GM12878 (cell line): ENCODE data around the gene FGD6. TPM values are rescaled to one million over a fixed set of nuclear protein-coding genes. Genes with fewer than 3 reads are reported as not detected.

ENCODE experiments used
- ASH2L ChIP-seq: fragments of 300-600, 200-600 bp; sonication (generic); IDR thresholded peaks from 2 replicates; pipeline ENCODE4 v1.6.1; 2017; ENCODE audit warnings: low read depth, mild to moderate bottlenecking, borderline replicate concordance
- ATF3 ChIP-seq: IDR thresholded peaks from 2 replicates; pipeline ENCODE4 v1.6.1; 2011; ENCODE audit warnings: low read depth, mild to moderate bottlenecking, low read length, moderate library complexity, borderline replicate concordance; ENCODE audit errors: extremely low read depth
- CREM ChIP-seq: IDR thresholded peaks from 2 replicates; pipeline ENCODE4 v1.6.1; 2014; ENCODE audit warnings: antibody characterized with exemption, low read depth
- E2F8 ChIP-seq: fragments of 450-650 bp; IDR thresholded peaks from 2 replicates; pipeline ENCODE4 v1.6.1; 2018; ENCODE audit warnings: mild to moderate bottlenecking, low read depth, moderate library complexity; ENCODE audit not compliant: partially characterized antibody
- EP300 ChIP-seq, 2 experiments: fragments of 150-350 bp in 1 of 2; IDR thresholded peaks; 2 replicates each; pipeline ENCODE4 v1.6.1; 2011 to 2012; ENCODE audit warnings: low read depth in 2 of 2, low read length in 2 of 2, borderline replicate concordance in 1 of 2, improper control_type of control experiment in 1 of 2, inconsistent platforms in 1 of 2; ENCODE audit not compliant: control insufficient read depth in 1 of 2
- GATAD2B ChIP-seq: fragments of 450-650 bp; conservative IDR thresholded peaks from 2 replicates; pipeline ENCODE4 v1.6.1; 2017; ENCODE audit warnings: low read depth, mild to moderate bottlenecking, moderate library complexity
- HDAC2 ChIP-seq: fragments of 200-600 bp; sonication (generic); IDR thresholded peaks from 2 replicates; pipeline ENCODE4 v1.6.1; 2017
- IKZF1 ChIP-seq: fragments of 450-650 bp; conservative IDR thresholded peaks from 2 replicates; pipeline ENCODE4 v1.6.1; 2017; ENCODE audit warnings: antibody characterized with exemption, mild to moderate bottlenecking
- NFYA ChIP-seq: IDR thresholded peaks from 2 replicates; pipeline ENCODE4 v1.6.1; 2011; ENCODE audit warnings: low read depth, mild to moderate bottlenecking, low read length, improper control_type of control experiment, borderline replicate concordance
- PAX5 ChIP-seq: IDR thresholded peaks from 2 replicates; pipeline ENCODE4 v1.6.1; 2011; ENCODE audit warnings: low read depth, low read length, borderline replicate concordance
- RELB ChIP-seq: fragments of 450-650 bp; IDR thresholded peaks from 2 replicates; pipeline ENCODE4 v1.6.1; 2017; ENCODE audit warnings: low read depth, mild to moderate bottlenecking, moderate library complexity
- ZBTB11 ChIP-seq: fragments of 450-650 bp; formaldehyde crosslinking; IDR thresholded peaks from 2 replicates; pipeline ENCODE4 v1.5.0; 2022; ENCODE audit warnings: mild to moderate bottlenecking, missing genetic modification characterization
- ZBTB40 ChIP-seq: fragments of 450-650 bp; IDR thresholded peaks from 2 replicates; pipeline ENCODE4 v1.6.1; 2016; ENCODE audit warnings: mild to moderate bottlenecking, moderate library complexity, borderline replicate concordance
- polyA plus RNA-seq, 11 experiments: library from polyadenylated mRNA; depleted of rRNA in 4 of 11; unstranded in 6 of 11; stranded (reverse) in 5 of 11; fragments of >200 nt; fragmentation: Nextera tagmentation in 4 of 11; fragmentation: Illumina TruSeq in 1 of 11; extraction: Ambion mirVana in 4 of 11; extraction: Trizol in 1 of 11; gene quantifications; 1 replicate in 1 of 11; 2 replicates in 10 of 11; pipeline versions ENCODE4 v1.2.1 to v1.2.3, GENCODE V29; 2011 to 2016; ENCODE audit warnings: inconsistent platforms in 2 of 11, missing spikeins in 2 of 11, low read depth in 1 of 11
- total RNA-seq, 4 experiments: library from RNA; depleted of rRNA in 3 of 4; stranded (reverse); fragments of >200 nt in 3 of 4; fragmentation: Illumina TruSeq in 1 of 4; extraction: Trizol in 1 of 4; gene quantifications; 2 replicates each; pipeline versions ENCODE4 v1.2.1 to v1.2.3, GENCODE V29; 2013 to 2021

FGD6 gene
- total and polyA plus RNA-seq, 10 of the 15 experiments (the other 5 are each of a cell fraction or from before 2014, with no cell fraction given) = 2.4 to 15.5 (median 8.9) TPM

GRCh38 chr12:95217377-95218149, at the start of gene FGD6, which contains the start of gene VEZT (continued):
- TF ChIP-seq RELB (peak; percentile 80), NFYA (no peak; the same call in 1 of the 2 replicates), EP300 (IDR thresholded peaks at IDR 0.05; ENCODE audit: borderline replicate concordance in 1 of 2, control insufficient read depth in 1 of 2, low read depth in 2 of 2, low read length in 2 of 2) (no peak), IKZF1 (peak; percentile 91), PAX5 (no peak), CREM (peak; percentile 93), E2F8 (no peak), ASH2L (no peak), GATAD2B (peak; percentile 19; the same call in 1 of the 2 replicates), ZBTB40 (no peak), ZBTB11 (no peak), HDAC2 (no peak), ATF3 (no peak)
